ENCODE measurements around the gene GPC3.

GRCh38 chrX:133576876-133577275 lies 408.5 kb downstream of the GPC3 start:
- TF ChIP-seq, protein P1, sequence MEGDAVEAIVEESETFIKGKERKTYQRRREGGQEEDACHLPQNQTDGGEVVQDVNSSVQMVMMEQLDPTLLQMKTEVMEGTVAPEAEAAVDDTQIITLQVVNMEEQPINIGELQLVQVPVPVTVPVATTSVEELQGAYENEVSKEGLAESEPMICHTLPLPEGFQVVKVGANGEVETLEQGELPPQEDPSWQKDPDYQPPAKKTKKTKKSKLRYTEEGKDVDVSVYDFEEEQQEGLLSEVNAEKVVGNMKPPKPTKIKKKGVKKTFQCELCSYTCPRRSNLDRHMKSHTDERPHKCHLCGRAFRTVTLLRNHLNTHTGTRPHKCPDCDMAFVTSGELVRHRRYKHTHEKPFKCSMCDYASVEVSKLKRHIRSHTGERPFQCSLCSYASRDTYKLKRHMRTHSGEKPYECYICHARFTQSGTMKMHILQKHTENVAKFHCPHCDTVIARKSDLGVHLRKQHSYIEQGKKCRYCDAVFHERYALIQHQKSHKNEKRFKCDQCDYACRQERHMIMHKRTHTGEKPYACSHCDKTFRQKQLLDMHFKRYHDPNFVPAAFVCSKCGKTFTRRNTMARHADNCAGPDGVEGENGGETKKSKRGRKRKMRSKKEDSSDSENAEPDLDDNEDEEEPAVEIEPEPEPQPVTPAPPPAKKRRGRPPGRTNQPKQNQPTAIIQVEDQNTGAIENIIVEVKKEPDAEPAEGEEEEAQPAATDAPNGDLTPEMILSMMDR (conservative IDR thresholded peaks at IDR 0.05): no peak
- no peak for TF ChIP-seq EZH2 (IDR thresholded peaks at IDR 0.05; ENCODE audit: low read depth)
